ENCODE results near the gene TTC39A.

Gene TTC39A

GRCh38 chr1:51314974-51315373 lies 15.4 kb downstream of the TTC39A start:
- Mint-ChIP-seq H3K4me1 (peaks cover 8% of the 10 kb centered on the region), H3K27me3 (peaks cover 10% of the 10 kb centered on the region), H3K27ac (no peak overlapping the region), H3K36me3 (no peaks in the 10 kb centered on the region), H3K9me3 (no peaks in the 10 kb centered on the region), H3K4me3 (no peak overlapping the region)
- no peak for DNase-seq
- CTCF ChIA-PET, result interaction anchor here (0.6 to 1.2 kb wide), 3 partner anchors 10 to 220 kb away, joined by 3 to 4 read pairs (median 3); no protein-coding TSS in a partner anchor

DNA sequence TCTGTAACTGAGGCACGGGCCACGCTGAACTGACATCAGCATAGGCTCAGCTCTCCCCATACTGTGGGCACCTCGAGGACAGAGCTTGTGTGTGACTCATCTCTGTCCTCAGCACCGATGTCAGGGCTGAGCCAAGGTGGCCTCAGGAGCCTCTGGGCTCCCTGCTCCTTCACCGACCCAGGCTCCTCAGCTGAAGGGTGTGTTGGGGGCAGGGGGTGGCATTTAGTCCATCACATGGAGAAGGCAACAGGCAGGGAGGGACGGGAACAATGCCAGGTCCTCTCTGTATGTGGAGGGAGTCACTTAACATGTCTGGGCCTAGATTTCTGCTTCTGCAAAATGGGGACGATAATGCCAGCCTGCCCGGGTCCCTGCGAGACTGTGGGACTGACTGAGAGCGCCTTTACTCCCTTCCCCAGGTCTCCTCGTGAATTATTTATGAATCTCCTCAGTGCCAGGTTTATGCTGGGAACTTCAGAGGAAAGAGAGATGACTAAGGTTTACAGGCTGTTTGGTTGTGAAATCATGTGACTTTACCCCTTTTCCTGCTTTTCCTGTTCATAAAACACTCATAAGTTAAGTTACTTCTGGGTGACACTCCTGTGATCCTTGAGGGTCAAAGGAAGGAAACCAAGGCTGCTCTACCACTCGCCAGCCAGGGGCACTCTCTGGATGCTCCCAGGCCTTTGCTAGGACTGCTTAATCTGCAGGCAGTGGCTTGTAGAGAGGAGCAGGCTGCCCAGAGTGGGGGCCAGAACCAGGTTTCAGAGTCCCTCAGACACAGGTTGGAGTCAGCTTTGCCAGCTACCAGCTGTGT lies 16.2 kb downstream of the TTC39A start:
- CTCF ChIA-PET, result interaction anchor here (3.5 kb wide), 1 partner anchor 18 kb away, joined by 17 read pairs; no protein-coding TSS in a partner anchor
- Mint-ChIP-seq H3K27ac (no peak overlapping the region), H3K9me3 (no peaks in the 10 kb centered on the region), H3K27me3 (peaks cover 8% of the 10 kb centered on the region), H3K4me1 (peaks cover 8% of the 10 kb centered on the region), H3K4me3 (no peak overlapping the region), H3K36me3 (no peaks in the 10 kb centered on the region)
- DNase-seq, result no peak

GRCh38 chr1:51313268-51313852 lies 17.0 kb downstream of the TTC39A start:
- H3K4me3 Mint-ChIP-seq, result no peak overlapping the region
- H3K9me3 Mint-ChIP-seq, result no peaks in the 10 kb centered on the region
- H3K27ac Mint-ChIP-seq, result no peak overlapping the region
- CTCF ChIA-PET, result interaction anchor here (3.5 kb wide), 1 partner anchor 17 kb away, joined by 17 read pairs; no protein-coding TSS in a partner anchor
- no peaks in the 10 kb centered on the region for H3K36me3 Mint-ChIP-seq
- H3K27me3 Mint-ChIP-seq, result peaks cover 5% of the 10 kb centered on the region
- no peak for DNase-seq
- H3K4me1 Mint-ChIP-seq, result peaks cover 8% of the 10 kb centered on the region

DNA sequence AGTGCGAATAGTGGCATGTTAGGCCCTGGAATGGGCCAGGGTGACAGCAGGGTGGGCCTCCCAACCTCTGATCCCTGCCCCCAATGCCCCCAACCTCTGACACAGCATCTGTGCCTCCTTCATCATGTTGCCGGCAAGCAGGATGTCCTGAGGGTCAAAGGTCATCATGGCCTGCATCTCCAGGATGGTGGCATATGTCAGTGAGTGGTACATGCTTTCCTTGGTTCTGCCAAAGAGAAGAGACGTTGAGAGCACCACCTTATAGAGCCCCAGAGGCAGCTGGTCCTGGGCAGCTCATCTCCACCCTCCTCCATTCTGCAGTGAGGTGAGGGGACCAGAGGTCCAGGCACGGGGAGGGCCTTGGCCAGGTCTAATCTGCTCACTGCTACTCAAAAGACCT lies 17.6 kb downstream of the TTC39A start:
- no peak overlapping the region for H3K4me3 Mint-ChIP-seq
- H3K27ac Mint-ChIP-seq, result no peak overlapping the region
- H3K4me1 Mint-ChIP-seq, result peaks cover 8% of the 10 kb centered on the region
- H3K36me3 Mint-ChIP-seq, result no peaks in the 10 kb centered on the region
- DNase-seq, result no peak
- CTCF ChIA-PET, result interaction anchor here (1.0 to 3.5 kb wide), 2 partner anchors 17 to 223 kb away, joined by 3 to 17 read pairs; no protein-coding TSS in a partner anchor
- H3K27me3 Mint-ChIP-seq, result no peaks in the 10 kb centered on the region
- no peaks in the 10 kb centered on the region for H3K9me3 Mint-ChIP-seq

DNA sequence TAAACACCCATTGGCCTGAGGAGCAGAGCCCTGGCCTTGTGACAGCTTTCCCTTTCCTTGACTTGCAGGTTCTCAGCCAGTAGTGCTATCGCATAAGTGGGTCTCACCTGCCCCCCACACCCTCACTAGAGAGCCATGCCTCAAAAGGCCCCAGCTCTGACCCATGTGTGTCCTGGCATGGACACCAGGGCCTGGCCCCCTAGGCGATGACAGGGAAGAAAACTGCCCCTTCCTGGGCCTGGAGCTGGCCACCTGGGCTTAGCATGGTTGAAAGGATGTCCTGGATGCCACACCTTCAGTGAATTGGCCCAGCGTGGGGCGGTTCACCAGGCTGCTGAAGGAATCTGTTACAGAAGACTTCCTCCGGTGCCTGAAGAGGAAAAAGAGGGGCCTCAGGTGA lies 18.5 kb downstream of the TTC39A start:
- Mint-ChIP-seq H3K4me1 (peaks cover 8% of the 10 kb centered on the region), H3K36me3 (no peaks in the 10 kb centered on the region), H3K27ac (no peak overlapping the region), H3K9me3 (no peaks in the 10 kb centered on the region), H3K4me3 (no peak overlapping the region), H3K27me3 (no peaks in the 10 kb centered on the region)
- CTCF ChIA-PET, result interaction anchor here (1.0 to 3.5 kb wide), 2 partner anchors 16 to 224 kb away, joined by 3 to 17 read pairs; no protein-coding TSS in a partner anchor
- DNase-seq, result no peak

GRCh38 chr1:51310871-51311613 lies 19.3 kb downstream of the TTC39A start:
- Mint-ChIP-seq H3K4me3 (no peak overlapping the region), H3K27me3 (no peaks in the 10 kb centered on the region), H3K9me3 (no peaks in the 10 kb centered on the region), H3K36me3 (no peaks in the 10 kb centered on the region), H3K27ac (no peak overlapping the region), H3K4me1 (peaks cover 8% of the 10 kb centered on the region)
- CTCF ChIA-PET, result interaction anchor here (3.5 kb wide), 1 partner anchor 15 kb away, joined by 17 read pairs; no protein-coding TSS in a partner anchor
- DNase-seq, result no peak

DNA sequence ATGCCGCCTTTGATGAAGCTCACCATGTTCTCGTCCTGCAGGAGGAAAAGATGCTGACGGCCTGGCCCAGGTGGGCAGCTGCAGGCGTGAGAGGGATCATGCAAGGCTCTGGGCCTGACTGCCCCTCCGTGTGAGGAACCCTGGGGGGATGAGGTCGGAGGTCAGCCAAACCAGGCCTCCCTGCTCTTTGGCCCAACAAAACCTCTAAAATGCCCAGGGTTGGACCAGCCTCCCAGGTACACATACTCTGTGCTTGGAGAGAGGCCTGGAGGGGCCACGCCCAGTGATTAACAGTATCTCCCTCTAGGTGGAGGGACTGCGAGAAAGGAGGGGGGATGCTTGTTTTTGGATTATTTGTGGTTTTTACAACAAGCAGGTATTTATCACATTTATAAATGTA lies 21.1 kb downstream of the TTC39A start:
- Mint-ChIP-seq H3K27me3 (no peaks in the 10 kb centered on the region), H3K36me3 (no peaks in the 10 kb centered on the region), H3K4me1 (peaks cover 2% of the 10 kb centered on the region), H3K4me3 (no peak overlapping the region), H3K27ac (no peak overlapping the region), H3K9me3 (no peaks in the 10 kb centered on the region)
- CTCF ChIA-PET, result no interaction called here
- DNase-seq, result no peak

DNA sequence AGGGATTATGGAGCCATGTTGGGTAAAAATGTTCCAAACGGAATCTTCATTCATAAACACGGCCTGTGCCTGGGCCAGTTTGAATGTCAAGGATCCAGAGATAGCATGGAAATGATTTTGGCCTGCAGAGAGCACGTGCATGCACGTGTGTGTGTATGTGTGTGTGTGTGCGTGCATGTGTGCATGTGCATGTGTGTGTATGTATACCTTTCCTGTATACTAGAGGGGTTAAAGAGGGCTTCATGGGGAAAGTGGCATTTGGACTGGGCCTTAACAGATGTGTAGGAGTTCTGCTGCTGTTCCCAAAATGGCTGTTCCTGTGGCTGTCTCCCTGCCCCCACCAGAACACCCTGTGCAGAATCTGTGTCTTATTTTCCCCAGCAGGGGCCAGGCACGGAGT lies 21.7 kb downstream of the TTC39A start:
- no peak for DNase-seq
- Mint-ChIP-seq H3K36me3 (no peaks in the 10 kb centered on the region), H3K27me3 (peaks cover 2% of the 10 kb centered on the region), H3K9me3 (no peaks in the 10 kb centered on the region), H3K27ac (no peak overlapping the region), H3K4me1 (no peaks in the 10 kb centered on the region), H3K4me3 (no peak overlapping the region)
- CTCF ChIA-PET, result no interaction called here

DNA sequence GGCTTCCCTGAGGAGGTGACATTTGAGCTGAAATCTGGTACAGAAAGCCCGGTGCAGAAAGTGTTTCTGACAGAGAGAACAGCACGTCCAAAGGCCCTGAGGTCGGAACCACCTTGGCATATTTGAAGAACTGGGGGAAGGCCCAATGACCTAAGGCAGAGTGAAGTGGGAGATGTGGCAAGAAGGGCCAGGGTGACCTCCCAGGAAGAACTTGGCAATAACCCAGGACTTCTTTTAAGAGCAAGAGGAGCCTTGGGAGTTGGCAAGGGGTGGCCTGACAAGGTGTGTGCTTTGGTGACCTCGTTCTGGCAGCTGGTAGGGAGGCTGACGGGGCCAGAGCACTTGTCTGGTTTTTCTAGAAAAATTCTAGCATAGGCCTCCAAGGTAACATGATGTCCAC lies 23.4 kb downstream of the TTC39A start:
- Mint-ChIP-seq H3K9me3 (no peaks in the 10 kb centered on the region), H3K27ac (no peak overlapping the region)
- CTCF ChIA-PET, result interaction anchor here (2.1 kb wide), 1 partner anchor 10 kb away, joined by 10 read pairs; no protein-coding TSS in a partner anchor

DNA sequence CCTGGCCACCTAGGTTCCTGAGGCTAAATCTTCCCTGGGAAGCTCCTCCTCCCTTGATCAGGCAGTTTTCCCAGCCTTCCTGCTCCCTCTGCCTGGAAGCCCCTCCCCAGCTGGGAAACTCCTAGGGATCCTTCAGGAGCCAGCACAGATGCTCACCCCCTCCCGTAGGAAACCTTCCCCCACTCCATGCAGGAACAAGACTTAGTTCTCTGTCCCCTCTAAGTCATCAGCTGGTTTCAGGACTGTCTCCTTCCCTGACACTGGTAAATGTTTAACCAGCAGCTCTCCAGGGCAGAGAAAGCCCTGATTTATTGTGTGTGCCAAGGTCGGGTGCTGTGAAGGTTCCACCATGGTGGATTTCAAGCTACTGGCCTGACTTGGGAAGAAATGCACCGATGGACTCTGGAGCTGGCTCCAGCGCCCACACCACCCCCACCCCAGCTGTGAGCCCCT lies 25.0 kb downstream of the TTC39A start:
- no peaks in the 10 kb centered on the region for H3K36me3 Mint-ChIP-seq
- H3K9me3 Mint-ChIP-seq, result no peaks in the 10 kb centered on the region
- CTCF ChIA-PET, result interaction anchor here (0.6 to 2.1 kb wide), 4 partner anchors 9 to 114 kb away, joined by 3 to 10 read pairs (median 4); no protein-coding TSS in a partner anchor
- DNase-seq, result no peak
- no peaks in the 10 kb centered on the region for H3K4me1 Mint-ChIP-seq
- peaks cover 11% of the 10 kb centered on the region for H3K27me3 Mint-ChIP-seq
- H3K27ac Mint-ChIP-seq, result no peak overlapping the region
- H3K4me3 Mint-ChIP-seq, result no peak overlapping the region

More for the DNA sequence above, 23.4 kb downstream of the TTC39A start:
- Mint-ChIP-seq H3K4me1 (no peaks in the 10 kb centered on the region), H3K27me3 (peaks cover 7% of the 10 kb centered on the region), H3K4me3 (no peak overlapping the region), H3K36me3 (no peaks in the 10 kb centered on the region)
- no peak for DNase-seq

GRCh38 chr1:51304360-51304759 lies 26.0 kb downstream of the TTC39A start:
- H3K4me3 Mint-ChIP-seq, result no peak overlapping the region
- H3K27ac Mint-ChIP-seq, result no peak overlapping the region
- H3K27me3 Mint-ChIP-seq, result peaks cover 20% of the 10 kb centered on the region
- no peaks in the 10 kb centered on the region for H3K36me3 Mint-ChIP-seq
- CTCF ChIA-PET, result no interaction called here
- no peaks in the 10 kb centered on the region for H3K4me1 Mint-ChIP-seq
- no peaks in the 10 kb centered on the region for H3K9me3 Mint-ChIP-seq
- DNase-seq, result no peak

DNA sequence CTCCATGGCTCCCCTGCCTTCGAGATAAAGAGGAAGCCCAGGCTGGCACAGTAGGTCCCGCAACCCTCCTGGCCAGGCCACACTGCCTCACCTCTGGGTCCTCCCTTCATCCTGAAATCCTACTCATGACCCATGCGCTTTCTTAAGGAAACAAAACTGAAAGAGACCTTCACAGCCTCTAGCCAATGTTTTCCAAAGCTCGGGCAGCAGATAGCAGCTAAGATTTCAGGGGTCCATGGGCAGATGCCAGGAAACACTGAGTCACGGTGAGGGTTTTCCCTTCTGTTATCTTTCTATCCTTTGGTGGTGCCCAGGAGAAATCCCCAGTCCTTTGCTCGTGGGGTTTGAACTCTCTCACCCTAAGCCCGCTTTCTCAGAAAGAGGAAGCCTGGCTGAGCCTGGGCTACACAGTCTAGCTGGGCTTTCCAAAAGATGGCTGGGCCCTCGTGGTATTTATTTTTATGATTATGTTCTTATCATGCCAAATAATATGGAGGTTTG lies 26.6 kb downstream of the TTC39A start:
- peaks cover 20% of the 10 kb centered on the region for H3K27me3 Mint-ChIP-seq
- H3K4me1 Mint-ChIP-seq, result no peaks in the 10 kb centered on the region
- H3K36me3 Mint-ChIP-seq, result no peaks in the 10 kb centered on the region
- CTCF ChIA-PET, result no interaction called here
- no peak overlapping the region for H3K27ac Mint-ChIP-seq
- no peaks in the 10 kb centered on the region for H3K9me3 Mint-ChIP-seq
- DNase-seq, result no peak
- H3K4me3 Mint-ChIP-seq, result no peak overlapping the region

- Mint-ChIP-seq H3K27ac (no peak overlapping the region), H3K36me3 (no peaks in the 10 kb centered on the region), H3K9me3 (no peaks in the 10 kb centered on the region), H3K27me3 (peaks cover 25% of the 10 kb centered on the region), H3K4me3 (no peak overlapping the region), H3K4me1 (no peaks in the 10 kb centered on the region)
- CTCF ChIA-PET, result no interaction called here
- DNase-seq, result no peak
These were observed 27.0 kb downstream of the TTC39A start for GRCh38 chr1:51303315-51303714.

DNA sequence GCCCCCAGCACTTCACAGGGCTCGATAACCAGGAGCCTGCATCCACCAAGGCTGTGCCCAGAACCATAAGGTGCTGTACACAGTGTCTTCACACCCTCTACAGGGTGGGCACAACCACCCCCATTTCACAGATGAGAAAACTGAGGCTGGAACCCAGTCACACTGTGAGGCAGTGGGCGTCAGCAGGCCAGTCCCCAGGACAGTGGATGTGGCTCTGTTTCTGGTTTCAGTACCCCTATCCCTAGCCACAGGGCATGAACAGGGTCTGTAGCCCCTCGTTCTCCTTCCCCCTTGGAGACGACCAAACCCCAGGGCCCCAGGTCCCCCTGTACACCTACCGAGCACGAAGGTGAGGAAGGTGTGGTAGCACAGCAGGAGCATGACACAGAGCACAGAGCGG lies 27.6 kb downstream of the TTC39A start:
- H3K9me3 Mint-ChIP-seq, result no peaks in the 10 kb centered on the region
- no peak overlapping the region for H3K4me3 Mint-ChIP-seq
- H3K27ac Mint-ChIP-seq, result no peak overlapping the region
- peaks cover 29% of the 10 kb centered on the region for H3K27me3 Mint-ChIP-seq
- peaks cover 3% of the 10 kb centered on the region for H3K4me1 Mint-ChIP-seq
- CTCF ChIA-PET, result no interaction called here
- no peak for DNase-seq
- H3K36me3 Mint-ChIP-seq, result no peaks in the 10 kb centered on the region

All from activated naive CD4-positive, alpha-beta T cell treated with anti-CD3 and anti-CD28 coated beads, Interleukin-2, amount 10 ng/mL, durations not matched to agents 7 days and 5 days (primary cell).